ENCODE data around the gene PDILT.

PDILT gene

DNA sequence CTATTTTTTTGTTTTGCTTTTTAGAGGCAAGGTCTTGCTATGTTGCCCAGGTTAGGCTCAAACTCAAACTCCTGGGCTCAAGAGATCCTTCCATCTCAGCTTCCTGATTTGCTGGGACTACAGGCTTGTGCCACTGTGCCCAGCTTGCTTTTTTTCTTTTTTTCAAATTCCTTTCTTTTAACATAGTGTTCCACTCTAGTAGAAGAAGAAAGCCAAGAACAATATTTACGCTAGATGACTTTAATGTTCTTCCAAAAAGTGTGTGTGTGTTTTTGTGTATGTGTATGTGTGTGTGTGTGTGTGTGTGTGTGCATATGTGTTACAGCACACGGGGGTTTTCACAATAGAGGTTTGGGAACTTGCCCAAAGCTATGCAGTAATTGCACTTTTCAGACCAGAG is 41.3 kb downstream of the PDILT start:
- no peak for DNase-seq (ENCODE audit: low spot score)

DNA sequence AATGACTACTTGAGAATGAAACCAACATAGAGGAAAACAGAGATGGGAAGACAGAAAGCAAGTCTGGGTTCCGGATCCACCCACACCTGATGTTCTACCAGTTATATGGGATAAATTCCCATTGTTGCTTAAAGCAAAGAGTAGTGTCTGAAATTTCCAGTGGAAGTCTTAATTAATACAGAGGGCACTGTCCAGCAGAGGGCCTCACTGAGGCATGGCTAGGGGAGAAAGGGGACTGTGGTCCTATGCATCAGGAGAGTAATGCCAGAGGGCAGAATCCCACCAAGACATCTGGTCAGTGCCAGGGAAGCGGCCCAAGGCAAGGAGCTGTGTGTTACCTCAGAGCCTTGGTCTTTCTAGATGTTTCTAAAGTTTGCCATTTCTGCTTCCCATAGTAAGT is 44.5 kb downstream of the PDILT start:
- peak; percentile 22 for DNase-seq (ENCODE audit: low spot score)

DNA sequence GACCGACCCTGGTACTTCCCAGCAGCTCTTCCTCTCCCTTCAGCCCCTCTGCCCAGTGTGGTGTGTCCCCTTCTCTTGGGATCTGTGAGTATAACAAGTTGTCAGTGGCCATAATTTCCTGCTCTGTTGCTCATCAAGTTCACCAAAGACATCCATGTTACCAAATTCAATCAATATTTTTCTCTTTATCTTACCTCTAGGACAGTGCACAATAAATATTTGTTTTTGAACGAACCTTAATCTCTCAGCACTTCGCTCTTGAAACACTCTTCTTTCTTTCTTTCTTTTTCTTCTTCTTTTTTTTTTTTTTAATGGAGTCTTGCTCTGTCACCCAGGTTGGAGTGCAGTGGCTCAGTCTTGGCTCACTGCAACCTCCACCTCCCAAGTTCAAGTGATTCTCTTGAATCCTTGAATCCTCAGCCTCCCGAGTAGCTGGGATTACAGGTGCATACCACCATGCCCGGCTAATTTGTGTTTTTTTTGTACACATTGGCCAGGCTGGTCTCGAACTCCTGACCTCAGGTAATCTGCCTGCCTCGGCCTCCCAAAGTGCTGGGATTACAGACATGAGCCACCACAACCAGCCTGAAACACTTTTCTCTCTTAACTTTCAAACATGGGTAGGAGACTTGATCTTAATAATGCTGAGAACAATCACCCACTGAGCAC is 49.3 kb downstream of the PDILT start:
- no peak for DNase-seq (ENCODE audit: low spot score)

DNA sequence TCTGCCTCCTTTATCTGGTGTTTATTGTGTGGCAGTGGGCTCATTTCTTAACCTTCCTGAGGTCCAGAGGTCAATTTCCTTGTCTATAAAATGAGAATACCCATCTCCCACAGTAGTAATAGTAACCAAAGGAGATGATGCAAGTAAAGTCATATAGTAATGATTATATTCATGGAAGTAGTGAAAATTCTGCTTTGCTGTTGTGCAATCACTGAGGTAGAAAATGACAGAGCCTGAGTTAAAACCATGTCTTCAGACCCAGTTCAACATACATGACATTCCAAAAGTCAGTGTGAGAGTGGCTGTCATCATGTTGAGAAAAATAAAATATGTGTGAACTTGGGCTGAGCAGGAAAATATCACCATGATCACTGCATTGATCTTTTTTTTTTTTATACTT is 51.2 kb downstream of the PDILT start:
- no peak for DNase-seq (ENCODE audit: low spot score)

DNA sequence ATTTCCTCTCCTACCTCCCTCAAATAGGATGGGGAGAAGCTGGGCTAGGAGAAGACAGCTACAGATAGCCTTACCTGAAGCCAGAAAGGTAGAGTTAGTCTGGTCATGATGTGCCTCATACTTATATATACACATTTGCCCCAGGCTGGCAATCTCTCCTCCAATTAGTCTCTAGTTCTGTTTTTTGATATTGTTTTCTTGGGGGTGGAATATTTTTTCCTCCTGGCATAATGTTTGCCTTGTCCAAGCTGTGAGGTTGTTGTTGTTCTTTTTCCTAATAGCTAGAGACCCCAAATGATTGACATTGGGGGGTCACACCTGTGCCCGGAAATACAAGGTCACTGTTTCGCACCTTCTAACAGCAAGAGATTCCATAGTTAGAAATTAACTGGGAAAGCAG is 51.9 kb downstream of the PDILT start, which contains the start of gene UMOD:
UMOD (minus strand) TSS at position 101 of the 400 bp plus-strand sequence. CDS start 1,978 bp downstream, outside the sequence.
- DNase-seq (ENCODE audit: low spot score) = no peak

DNA sequence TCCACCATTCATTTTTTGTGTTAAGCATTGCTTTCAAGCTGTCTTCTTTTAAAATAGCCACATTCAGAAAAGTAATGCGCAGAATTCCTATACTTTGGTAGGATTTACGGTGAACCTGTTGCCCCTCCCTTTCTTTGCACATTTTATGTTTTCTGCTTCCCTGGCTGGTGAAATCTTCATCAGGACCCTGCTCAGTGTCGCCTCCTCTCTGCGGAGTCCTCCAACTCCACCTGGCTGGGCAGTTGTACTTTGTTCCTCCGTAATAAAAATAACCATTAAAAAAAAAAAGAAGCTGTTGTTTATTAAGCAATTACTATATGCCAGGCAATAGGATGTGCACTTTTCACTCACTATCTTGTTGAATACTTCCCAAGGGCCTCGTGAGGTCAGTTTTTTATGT is 54.9 kb downstream of the PDILT start:
- no peak for DNase-seq (ENCODE audit: low spot score)

DNA sequence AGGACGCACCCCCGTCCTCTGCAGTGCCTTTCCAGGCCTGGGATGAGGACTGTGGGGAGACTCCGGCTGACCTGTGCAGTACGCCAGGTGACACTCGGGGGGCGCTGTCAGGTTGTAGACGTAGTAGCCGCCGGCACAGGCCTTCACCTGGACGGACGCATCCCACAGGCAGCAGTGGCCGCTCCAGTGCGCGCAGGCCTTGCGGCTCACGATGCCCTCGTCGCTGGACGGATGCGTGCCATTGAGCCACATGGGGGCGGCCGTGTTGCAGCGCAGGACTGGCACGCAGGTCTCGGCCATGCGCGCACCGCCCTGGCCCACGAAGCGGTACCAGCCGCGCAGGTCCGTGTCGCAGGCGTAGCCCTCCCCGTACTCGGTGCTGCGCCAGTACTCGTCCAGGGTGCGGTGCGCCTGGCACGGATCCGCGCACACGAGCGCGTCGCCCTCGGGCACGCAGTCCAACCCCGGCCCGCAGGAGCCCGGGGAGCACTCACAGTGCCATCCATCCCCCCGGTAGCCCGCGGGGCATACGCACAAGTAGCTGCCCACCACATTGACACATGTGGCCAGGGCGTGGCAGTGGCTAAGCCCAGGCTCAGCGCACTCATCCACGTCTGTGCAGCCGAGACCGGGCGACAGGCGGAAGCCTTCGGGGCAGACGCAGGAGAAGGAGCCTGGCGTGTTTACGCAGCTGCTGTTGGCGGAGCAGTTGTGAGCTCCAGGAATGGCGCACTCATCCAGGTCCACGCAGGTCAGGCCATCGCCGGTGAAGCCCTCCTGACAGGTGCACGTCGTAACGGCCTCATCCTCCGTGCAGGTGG is 56.0 kb downstream of the PDILT start:
- no peak for DNase-seq (ENCODE audit: low spot score)

DNA sequence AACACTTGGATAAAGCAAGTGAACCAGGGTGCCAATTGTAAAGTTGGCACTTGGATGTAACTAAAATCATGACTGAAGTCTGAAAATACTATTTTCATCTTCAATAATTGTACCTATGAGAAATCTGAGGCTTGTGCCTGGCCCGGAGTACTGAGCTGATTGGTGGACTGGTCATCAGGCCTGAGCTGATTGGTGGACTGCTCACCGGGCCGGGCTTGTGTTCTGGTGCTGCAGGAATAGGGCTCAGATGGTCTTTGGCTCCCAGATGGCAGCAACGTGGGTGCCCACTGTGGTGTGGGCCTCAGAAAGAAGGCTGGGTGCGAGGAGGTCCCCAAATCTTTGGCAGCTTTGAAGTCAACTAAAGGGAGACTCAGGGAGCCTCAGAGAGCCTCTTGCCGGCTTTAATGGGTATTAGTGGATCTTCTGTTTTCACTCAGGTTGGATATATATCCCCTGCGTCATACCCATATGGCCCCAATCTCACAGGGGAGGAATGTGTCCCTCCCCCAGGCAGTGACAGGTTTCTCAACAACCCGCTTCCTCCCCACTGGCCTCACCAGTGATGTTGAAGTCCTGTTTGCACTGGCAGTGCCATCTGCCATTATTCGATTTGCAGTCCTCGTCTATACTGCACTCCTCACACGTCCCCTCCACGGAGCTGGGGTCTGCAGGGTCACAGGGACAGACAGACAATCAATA is 56.7 kb downstream of the PDILT start:
- DNase-seq (ENCODE audit: low spot score) = no peak

DNA sequence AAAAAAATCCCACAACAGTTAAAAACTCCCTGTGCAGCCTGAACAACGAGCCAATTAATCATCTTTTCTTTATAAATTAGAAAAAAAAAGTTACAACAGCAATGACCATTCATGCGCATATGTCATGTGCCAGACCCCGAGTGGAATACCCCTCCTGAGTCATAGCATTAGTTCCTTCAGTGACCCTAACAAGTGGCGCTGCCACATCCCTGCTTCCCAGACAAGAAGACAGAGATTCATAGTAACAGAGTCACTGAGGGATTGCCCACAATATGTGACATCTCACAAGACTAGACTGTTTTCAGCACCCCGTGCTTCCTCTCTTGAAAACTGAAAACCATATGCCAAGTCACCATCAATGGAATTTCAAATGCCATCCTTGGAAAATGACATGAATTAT is 59.9 kb downstream of the PDILT start:
- no peak for DNase-seq (ENCODE audit: low spot score)

DNA sequence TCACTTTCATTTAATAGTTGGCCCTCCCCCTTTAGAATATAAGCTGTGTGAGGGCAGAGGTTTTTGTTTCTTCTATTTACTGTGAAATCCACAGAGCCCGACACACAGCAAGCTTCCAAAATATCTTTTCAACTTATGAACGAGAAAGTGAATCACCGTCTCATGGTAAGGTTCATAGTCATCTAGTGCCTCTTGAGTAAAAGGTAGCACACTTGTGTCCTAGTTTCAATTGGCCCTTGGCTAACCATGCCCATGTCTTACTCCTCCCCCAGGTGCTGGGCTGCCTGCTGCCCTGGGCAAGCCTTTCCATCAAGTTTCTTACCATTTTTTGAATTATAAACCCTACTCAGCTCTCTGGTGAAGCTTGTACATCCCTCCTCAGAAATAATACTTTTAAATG is 64.8 kb downstream of the PDILT start:
- DNase-seq (ENCODE audit: low spot score) = no peak

DNA sequence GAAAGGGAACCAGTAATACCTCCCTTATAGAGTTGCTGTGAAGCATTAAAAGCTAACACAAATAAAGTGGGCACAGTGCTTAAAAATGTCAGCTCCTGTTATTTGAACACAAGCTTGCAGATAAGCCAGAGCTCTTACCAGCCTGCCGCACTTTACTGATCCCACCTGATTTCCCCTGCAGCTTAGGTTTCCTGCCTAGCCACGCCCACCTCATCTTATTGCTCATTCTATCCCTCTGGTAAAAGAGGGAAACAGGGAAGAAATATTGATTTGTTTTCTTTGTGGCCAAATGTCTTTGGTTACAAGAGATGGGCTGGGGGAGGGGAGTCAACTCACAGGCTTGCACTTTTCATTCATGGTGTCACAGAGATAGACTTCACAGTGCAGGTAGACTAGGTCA is 67.6 kb downstream of the PDILT start:
- DNase-seq (ENCODE audit: low spot score) = no peak

DNA sequence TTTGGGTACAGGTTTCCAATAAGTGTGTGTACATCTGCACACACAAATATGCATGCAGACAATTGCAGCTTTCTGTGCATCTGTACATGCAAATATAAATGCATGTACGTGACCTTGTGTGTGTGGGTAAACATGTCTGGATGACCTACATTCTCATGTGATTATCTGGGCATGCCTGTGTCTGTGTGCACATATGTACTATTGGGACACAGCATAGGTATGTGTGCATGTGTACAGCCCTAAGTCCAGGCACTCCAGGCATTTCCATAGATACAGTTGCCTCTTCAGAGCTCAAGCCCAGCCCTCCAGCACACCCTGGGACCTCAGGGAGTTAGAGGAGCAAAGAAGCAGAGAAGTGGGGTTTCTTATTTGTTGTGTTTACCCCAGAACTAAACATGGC is 70.1 kb downstream of the PDILT start:
- no peak for DNase-seq (ENCODE audit: low spot score)

DNA sequence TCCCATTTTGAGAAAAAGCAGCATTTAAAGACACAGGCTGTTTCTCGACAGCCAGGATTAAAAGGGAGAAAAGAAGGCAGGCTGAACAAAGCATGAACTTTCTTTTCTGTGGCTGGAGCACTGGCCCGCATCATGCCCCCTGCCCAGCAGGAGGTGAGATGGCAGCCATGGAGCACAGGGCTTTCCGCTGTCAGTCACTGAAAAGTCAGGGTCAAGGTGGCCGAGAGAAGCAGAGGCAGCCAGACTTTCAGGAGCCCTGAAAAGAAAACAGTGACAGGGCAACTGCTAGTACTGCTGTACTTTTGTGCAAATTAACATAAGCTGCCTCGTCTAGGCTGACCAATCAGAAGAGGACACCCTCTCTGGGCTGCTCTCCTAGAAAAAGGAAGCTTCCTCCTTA is 71.4 kb downstream of the PDILT start:
- no peak for DNase-seq (ENCODE audit: low spot score)

DNA sequence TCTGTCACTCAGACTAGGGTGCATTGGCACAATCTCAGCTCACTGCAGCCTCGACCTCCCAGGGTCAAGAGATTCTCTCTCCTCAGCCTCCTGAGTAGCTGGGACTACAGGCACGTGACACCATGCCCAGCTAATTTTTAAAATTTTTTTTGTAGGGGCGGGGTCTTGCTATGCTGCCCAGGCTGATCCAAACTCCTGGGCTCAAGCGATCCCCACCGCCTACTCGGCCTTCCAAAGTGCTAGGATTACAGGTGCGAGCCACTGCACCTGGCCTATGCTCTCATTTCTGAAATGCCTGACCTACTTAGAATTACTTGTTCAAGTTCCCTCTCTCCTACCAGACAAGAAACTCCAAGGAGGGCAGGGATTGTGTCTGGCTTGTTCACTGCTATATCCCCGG is 72.1 kb downstream of the PDILT start:
- DNase-seq (ENCODE audit: low spot score) = no peak

DNA sequence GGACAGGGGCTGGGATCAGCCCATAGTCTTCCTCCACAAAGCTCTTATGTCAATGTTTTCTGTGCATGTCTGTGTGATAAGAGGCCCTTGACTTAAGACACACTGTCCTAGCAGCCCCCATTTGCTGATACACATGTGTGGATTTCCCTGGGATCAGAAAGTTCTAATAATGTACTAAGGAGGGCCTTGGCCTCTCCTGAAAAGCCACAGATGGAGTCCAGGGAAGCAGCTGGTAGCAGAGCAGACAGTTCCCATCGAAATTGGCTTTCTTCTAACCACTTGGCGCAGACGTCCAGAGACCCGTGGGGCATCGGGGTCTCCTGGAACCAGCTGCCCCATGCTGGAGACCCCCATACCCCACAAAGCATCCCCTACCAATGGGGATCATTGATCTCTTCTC is 72.9 kb downstream of the PDILT start:
- no peak for DNase-seq (ENCODE audit: low spot score)

DNA sequence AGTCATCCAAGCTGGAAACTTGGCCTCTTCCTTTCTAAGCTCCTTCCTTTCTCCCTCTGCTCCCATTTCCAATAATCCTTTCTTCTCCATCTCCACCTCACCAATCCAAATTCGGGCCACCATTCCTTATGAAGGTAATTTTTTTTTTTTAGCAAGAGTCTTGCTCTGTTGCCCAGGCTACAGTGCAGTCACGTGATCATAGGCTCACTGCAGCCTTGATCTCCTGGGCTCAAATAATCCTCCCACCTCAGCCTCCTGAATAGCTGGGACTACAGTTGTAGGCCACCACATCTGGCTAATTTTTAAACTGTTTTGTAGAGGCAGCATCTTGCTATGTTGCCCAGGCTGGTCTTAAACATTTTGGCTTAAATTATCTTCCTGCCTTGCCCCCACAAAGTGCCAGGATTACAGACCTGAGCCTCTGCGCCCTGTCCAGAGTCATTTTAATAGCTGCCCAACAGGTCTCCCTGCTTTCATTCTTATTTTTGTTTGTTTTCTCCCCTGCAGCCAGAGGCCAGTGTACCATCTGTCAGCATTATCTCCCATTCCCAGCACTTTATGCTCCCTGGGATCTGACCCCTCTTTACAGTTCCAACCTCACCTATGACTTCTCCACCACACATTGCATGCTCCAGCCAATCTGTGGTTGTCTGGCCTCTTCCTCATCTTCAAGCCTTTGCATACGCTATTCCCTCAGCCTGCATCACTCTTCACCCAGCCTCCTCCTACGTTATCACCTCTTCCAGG is 75.0 kb downstream of the PDILT start:
- no peak for DNase-seq (ENCODE audit: low spot score)

DNA sequence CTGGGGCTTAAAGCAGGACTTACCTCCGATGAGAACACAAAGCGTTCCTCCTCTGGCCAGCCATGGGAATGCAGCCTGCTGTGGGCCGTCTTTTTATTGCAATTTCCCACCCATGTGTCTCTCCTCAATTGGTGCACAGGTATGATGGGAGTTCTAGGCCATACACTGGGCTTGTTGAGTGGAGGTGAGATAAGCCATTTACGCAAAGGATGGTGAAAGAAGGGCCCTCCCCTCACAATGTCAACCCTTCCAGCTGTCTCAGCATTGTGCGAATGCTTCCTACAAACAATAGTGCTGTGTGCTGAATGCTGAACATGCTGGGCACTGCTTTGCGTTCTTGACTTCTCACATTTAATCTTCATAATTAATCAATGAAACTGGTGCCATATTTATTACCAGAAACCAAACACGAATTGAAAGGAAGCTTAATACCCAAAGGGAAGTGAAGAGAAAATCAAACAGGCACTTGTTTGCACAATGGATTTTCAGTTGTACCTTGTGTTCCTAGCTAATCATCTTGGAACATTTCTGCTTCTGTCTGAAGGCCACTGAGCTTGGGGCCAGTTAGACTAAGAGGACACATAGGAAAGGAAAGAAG is 77.0 kb downstream of the PDILT start, which contains the start of gene GP2:
GP2 (minus strand) TSS at position 70 of the 598 bp plus-strand sequence. CDS start 1,082 bp downstream, outside the sequence.
- DNase-seq (ENCODE audit: low spot score) = no peak

DNA sequence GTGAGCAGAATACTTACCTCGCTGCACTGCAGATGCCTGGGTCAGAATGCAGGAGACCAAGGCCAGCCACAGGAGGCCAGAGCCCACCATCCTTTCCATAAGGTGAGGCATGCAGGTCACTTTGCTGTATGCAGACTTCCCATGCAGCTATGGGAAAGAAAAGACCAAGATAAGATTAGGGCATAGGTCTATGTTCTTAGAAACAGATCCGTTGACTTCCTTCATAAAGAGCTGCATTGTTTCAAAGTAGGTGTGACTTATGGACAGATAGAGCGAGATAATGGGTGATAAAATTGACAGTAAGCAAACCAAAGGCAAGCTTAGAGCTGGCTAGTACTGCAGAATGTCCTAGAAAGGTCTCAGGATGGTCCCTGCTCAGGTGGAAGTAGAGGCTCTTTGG is 78.2 kb downstream of the PDILT start:
- DNase-seq (ENCODE audit: low spot score) = no peak

DNA sequence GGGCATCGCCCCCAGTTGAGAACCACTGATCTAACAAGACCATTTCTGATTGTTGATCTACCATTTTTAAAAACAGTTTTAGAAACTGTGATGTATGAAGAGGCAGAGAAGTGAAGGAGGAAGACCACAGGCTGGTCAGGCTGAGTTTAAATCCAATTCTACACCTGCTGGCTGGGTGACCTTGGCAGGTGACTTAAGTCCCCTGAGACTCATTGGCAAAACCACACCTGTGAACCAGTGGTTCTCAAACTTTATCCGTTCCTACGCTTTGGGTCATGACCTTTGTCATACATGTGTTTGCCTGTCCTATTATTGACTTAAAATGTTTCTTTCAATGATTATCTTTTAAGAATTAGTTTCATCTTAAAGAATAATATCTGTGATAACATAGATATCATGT is 79.5 kb downstream of the PDILT start:
- no peak for DNase-seq (ENCODE audit: low spot score)

DNA sequence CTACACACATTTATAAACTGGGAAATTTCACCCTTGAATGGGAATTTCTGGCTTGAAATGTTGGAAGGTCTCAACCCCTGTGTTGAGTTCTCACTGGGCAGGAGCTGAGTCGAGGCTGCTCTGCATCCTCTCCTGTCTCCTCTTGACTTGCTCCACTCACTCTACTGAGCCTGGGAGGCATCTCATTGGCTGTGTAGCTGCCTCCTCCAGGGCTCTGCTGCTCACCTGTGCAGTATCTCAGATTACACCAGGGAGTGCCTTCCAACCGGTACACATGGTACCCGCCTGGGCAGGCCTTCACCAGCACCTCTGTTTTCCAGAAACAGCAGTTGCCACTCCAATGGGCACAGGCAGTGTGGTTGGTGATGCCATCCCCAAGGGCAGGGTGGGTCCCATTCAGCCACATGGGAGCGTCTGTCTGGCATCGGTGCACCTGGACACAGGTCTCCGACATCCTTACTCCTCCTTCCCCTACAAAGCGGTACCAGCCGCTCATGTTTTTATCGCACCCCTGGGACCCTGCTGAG is 80.9 kb downstream of the PDILT start:
- no peak for DNase-seq (ENCODE audit: low spot score)

DNA sequence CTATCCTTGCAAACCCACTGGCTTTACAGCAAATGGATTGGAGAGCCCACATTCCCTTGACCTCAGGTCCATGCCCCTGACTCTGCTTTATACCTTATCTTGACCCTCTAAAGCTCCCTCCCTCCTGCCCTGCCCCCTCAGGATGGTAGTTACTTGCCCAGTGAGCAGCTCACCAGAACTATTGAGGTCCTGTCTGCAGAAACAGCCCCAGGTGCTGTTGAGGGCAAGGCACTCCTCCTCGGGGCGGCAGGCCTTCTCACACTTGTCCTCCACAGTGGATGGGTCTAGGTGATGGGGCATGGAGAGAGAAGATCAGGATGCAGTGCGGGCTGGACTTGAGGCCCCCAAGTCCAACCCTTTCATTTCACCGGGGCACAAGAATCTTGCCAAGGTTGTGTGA is 81.8 kb downstream of the PDILT start:
- DNase-seq (ENCODE audit: low spot score) = no peak

DNA sequence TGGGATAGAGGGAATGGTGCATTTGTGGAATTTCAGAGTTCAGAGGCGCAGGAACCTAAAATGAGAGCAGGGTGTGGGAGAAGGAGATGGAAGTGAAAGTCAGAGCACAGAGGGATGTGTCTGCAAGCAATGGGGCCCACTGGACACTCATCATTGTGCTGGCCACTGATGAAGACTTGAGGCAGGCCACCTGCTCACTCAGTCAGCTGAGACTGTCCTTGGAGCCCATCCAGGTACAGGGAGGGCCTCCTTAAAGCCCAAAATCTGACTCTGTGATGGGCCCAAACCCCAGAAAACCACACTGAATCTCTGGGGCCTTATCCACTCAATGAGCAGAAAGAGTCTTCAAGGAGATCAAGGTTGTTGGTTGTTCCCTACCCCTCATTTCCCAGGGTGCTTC is 82.9 kb downstream of the PDILT start:
- DNase-seq (ENCODE audit: low spot score) = no peak
